H1 (cell line): Measurements from ENCODE around the gene DAPK1.

Experiments used
- BCL11A ChIP-seq, 2 experiments: IDR thresholded peaks; one replicate each; pipeline ENCODE4 v1.6.1; 2011; ENCODE audit warnings: low read depth in 2 of 2, low read length in 2 of 2, mild to moderate bottlenecking in 2 of 2
- CREB1 ChIP-seq: IDR thresholded peaks from 2 replicates; pipeline ENCODE4 v1.6.1; 2012; ENCODE audit warnings: inconsistent platforms
- CTCF ChIP-seq, 3 experiments: IDR thresholded peaks; 1 replicate in 2 of 3; 2 replicates in 1 of 3; pipeline versions ENCODE4 v1.5.1 to v1.6.1; 2011; ENCODE audit warnings: low read length in 3 of 3, mild to moderate bottlenecking in 3 of 3, inconsistent platforms in 2 of 3, low read depth in 1 of 3, moderate library complexity in 1 of 3; ENCODE audit not compliant: insufficient read depth in 1 of 3; ENCODE audit errors: control extremely low read depth in 1 of 3
- POLR2A ChIP-seq, 2 experiments: IDR thresholded peaks; 1 replicate in 1 of 2; 2 replicates in 1 of 2; pipeline ENCODE4 v1.6.1; 2011; ENCODE audit warnings: low read depth in 2 of 2, low read length in 2 of 2, mild to moderate bottlenecking in 2 of 2; ENCODE audit errors: control extremely low read depth in 1 of 2
- POLR2AphosphoS5 ChIP-seq: IDR thresholded peaks from 2 replicates; pipeline ENCODE4 v1.6.1; 2011; ENCODE audit warnings: low read depth, low read length
- TCF12 ChIP-seq: IDR thresholded peaks from 2 replicates; pipeline ENCODE4 v1.6.1; 2011; ENCODE audit warnings: low read depth, mild to moderate bottlenecking, low read length
- TF ChIP-seq, protein P1 (sequence below): IDR thresholded peaks from 2 replicates; pipeline ENCODE4 v1.6.1; 2012; ENCODE audit warnings: inconsistent platforms

- TF ChIP-seq CTCF (IDR thresholded peaks at IDR 0.05; ENCODE audit: control extremely low read depth in 1 of 3, insufficient read depth in 1 of 3, low read depth in 1 of 3, low read length in 3 of 3) (no peak), TCF12 (no peak), BCL11A (IDR thresholded peaks at IDR 0.05; ENCODE audit: low read depth in 2 of 2, low read length in 2 of 2) (no peak), POLR2AphosphoS5 (no peak), CREB1 (no peak), POLR2A (IDR thresholded peaks at IDR 0.05; ENCODE audit: control extremely low read depth in 1 of 2, low read depth in 2 of 2, low read length in 2 of 2) (no peak)
- TF ChIP-seq, protein P1, sequence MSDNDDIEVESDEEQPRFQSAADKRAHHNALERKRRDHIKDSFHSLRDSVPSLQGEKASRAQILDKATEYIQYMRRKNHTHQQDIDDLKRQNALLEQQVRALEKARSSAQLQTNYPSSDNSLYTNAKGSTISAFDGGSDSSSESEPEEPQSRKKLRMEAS: no peak
These were observed 125.3 kb downstream of the DAPK1 start for GRCh38 chr9:87622923-87623322.
